GM04503 (cell line): ENCODE data around the gene PPIF.

Source experiments
- DNase-seq: peaks from one replicate; pipeline ENCODE4 v3.0.0-alpha.2; 2012; ENCODE audit warnings: low read depth

PPIF gene

DNA sequence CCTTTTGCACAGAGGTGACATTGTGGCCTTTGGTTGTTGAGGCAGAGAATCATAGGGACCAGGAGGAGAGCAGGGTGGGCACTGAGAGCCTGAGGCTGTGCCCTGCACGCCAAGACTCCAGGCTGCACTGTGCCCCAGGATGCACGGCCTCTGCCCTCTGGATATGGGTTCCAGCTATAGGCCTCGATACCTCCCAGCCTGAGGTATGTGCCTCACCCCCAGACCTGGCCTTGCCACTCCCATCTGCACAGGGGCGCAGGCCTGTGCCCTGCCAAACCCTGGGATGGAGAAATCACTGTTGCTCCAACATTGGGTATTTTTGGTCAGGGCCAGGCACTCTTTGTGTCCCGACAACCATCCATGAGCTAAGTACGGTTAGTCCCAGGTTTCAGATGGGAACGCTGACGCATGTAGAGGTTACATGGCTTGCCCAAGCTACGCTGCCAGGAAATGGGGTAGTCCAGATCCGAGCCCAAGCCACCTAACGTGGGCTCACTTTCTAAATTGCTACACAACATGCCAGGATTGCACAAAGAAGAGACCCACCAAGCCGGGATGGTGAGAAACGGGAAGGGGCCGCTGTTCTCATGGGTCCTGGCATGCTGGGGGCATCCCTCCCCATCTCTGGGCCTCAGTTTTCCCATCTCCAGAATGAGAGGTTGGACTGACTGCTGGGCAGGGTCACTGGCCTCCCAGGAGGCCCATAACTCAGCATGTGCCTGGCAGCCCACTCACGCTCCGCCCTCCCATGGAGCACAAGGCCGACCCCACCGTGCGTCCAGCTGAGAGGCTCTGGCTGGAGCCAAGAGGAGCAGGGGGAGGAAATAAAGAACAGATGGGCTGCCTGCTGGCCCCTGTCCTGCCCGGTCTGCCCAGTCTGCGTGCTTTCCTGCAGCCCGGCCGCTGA, 54.0 kb downstream of the PPIF start:
- DNase-seq: no peak

DNA sequence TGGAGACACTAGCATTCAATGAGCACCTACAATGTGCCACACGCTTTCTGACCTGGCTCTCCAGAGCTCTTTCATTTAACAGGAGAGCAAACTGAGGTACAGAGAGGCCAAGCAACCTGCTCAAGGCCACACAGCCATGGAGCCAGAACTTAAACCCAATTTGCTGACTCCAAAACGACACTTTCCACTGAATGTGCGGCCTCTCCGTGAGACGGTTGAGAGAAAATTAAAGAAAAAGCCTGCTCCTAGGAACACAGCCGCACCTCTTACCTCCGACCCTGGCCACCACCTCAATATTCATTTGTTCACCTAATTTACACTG, 55.3 kb downstream of the PPIF start:
- DNase-seq: no peak

DNA sequence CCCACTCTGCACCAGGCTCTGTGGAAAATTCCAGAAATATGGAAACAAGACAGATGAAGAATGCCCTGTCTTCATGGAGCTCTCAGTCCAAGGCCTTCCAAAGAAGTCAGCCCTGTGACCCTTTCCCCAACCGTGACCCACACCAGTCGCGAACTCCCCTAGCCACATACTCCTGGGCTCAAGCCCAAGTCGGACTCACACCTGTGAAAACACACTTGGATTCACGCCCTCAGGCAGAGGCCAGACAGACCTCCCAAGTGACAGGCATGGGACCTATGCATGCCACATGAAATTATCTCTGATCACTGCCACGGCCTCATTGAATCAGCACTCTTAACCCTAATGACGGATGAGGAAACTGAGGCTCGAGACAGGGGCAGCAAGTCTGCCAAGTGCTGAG, 55.7 kb downstream of the PPIF start:
- no peak for DNase-seq

DNA sequence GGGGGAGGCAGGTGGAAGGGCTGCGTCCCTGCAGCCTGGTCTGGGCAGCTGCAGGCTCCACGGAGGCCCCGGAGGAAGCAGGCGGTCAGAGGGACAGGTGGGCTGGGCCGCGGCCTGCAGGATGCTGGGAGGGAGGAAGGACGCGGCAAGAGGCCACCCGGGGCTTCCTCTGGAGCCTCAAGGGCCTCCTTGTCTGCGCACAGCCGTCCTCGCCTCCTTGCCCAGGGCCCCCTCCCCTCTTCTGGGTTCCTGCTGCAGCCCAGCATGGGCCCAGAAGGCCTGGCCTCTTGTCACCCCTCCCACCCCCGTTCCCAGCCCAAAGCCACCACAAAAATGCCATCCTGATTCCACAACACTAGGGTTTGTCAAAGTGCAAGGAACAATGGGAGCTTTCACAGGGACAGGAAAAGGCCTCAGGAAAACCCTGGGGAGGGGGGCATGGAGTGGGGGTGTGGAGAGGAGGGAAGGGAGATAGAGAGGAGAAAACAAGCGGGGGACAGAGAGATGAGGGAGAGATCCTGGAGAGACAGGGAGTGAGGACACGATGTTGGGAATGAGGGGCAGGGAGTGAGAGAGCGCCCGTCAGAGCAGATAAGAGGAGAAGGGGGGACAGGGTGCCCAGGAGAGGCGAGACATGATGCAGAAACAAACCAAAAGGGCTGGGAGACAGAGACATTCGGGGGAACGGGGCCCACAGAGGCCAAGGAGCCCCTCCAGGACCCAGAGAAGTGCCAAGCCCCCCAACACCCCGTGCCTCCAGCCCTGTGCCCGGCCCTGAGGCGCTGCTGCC, 56.4 kb downstream of the PPIF start:
- DNase-seq: no peak

DNA sequence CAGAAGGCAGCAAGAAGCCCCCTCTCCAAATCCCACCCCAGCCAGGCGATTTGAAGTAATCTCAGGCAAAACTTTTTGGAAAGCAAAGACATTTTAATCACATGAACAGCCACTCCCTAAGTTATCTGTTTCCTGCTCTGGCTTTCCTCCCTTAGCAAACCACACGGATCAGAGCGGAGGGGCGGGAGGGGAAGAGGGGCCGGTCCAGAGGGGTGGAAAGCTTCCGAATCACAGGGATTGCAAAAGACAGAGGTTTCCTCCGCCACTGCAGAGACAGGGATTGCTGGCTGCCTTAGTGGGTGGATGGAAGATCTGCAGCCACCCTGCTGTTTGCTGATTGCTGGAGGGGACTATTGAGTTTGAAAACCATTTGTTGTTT, 57.0 kb downstream of the PPIF start:
- peak; percentile 70 for DNase-seq

DNA sequence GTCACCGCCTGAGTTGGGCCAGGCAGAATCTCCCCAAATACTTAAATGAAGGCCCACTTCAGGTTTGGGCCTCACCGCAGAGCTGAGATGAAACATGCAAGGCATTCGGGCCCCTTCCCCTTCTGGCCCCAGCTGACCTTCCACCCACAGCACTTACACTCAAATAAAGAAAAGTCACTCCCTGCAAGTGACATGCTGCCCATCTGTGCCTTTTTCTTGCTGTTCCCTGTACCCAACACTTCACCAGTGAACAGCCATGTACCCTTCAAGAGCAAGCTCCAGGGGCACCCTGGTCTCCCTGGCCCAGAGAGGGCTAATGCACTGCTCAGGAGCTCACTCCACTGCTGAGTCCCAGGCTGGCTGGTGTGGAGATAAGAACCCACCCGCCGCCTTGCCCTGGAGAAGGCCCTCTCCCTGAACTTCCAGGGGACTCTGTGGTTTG, 57.4 kb downstream of the PPIF start:
- DNase-seq: no peak
